ENCODE results near the gene DUSP22. TPM values are rescaled to one million over a fixed set of nuclear protein-coding genes. Genes with fewer than 3 reads are reported as not detected.

The DUSP22 gene
- total RNA-seq, 1 experiment from 2014 or later, result 19.2 TPM

- Histone ChIP-seq H3K4me3 (replicated peaks in 1 of 2; ENCODE audit: low read depth in 1 of 2, low read length in 2 of 2) (no peak overlapping the region), H3K9ac (ENCODE audit: low read length) (no peak overlapping the region), H3K9me2 (ENCODE audit: insufficient read depth) (no peaks in the 10 kb centered on the region), H3K36me3 (ENCODE audit: control insufficient read depth in 1 of 2, insufficient read depth in 2 of 2, low read length in 2 of 2) (no peaks in the 10 kb centered on the region), H3K27me3 (ENCODE audit: insufficient read depth, low read length) (peaks cover 12% of the 10 kb centered on the region; the same call in 1 of the 2 replicates), H3K79me2 (ENCODE audit: insufficient read depth, low read length) (no peaks in the 10 kb centered on the region), H2AFZ (ENCODE audit: low read depth, low read length, poor library complexity, severe bottlenecking) (no peak overlapping the region), H3K4me1 (ENCODE audit: control insufficient read depth in 1 of 2, insufficient read depth in 2 of 2, low read length in 2 of 2) (no peaks in the 10 kb centered on the region), H3K4me2 (ENCODE audit: low read length) (no peak overlapping the region), H3K27ac (ENCODE audit: low read depth, low read length) (no peak overlapping the region), H4K20me1 (ENCODE audit: insufficient read depth) (no peaks in the 10 kb centered on the region), H3K9me3 (ENCODE audit: control insufficient read depth in 1 of 2, insufficient read depth in 1 of 2, low read depth in 1 of 2, low read length in 2 of 2) (no peaks in the 10 kb centered on the region)
- ATAC-seq (no peak), DNase-seq (ENCODE audit: low read depth, low spot score) (no peak)
- no peak for TF ChIP-seq SP1 (IDR thresholded peaks at IDR 0.05; ENCODE audit: low read depth)
- TF ChIP-seq POLR2AphosphoS5 (IDR thresholded peaks at IDR 0.05; ENCODE audit: low read depth, low read length), result no peak
- TF ChIP-seq CEBPB (IDR thresholded peaks at IDR 0.05; ENCODE audit: low read depth), result no peak
- TF ChIP-seq JUND (IDR thresholded peaks at IDR 0.05), result no peak
- TF ChIP-seq, protein P1, sequence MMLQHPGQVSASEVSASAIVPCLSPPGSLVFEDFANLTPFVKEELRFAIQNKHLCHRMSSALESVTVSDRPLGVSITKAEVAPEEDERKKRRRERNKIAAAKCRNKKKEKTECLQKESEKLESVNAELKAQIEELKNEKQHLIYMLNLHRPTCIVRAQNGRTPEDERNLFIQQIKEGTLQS (IDR thresholded peaks at IDR 0.05), result no peak
- no peak for TF ChIP-seq FOSL1 (IDR thresholded peaks at IDR 0.05; ENCODE audit: low read depth)
- no peak for TF ChIP-seq EGR1 (IDR thresholded peaks at IDR 0.05; ENCODE audit: low read depth)
- no peak for TF ChIP-seq SIN3A (IDR thresholded peaks at IDR 0.05; ENCODE audit: low read depth)
- no peak for TF ChIP-seq ZFX (IDR thresholded peaks at IDR 0.05)
- TF ChIP-seq, protein P2, sequence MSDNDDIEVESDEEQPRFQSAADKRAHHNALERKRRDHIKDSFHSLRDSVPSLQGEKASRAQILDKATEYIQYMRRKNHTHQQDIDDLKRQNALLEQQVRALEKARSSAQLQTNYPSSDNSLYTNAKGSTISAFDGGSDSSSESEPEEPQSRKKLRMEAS (IDR thresholded peaks at IDR 0.05), result no peak
- RAD21 ChIA-PET (ENCODE audit: low non-redundant PET in 1 of 2, low total read pairs in 2 of 2, uncharacterized antibody in 2 of 2, unreplicated experiment in 2 of 2), result no interaction called here
- intact Hi-C loops (cut with micrococcal nuclease), result no loop called here
- CTCF ChIA-PET, result no interaction called here
- POLR2A ChIA-PET, result no interaction called here
- BruUV-seq (replicated peaks), result no TSS peak
Measured at GRCh38 chr6:396126-396520, 103.8 kb downstream of the DUSP22 start.

- Histone ChIP-seq H3K4me1 (ENCODE audit: control insufficient read depth in 1 of 2, insufficient read depth in 2 of 2, low read length in 2 of 2) (no peaks in the 10 kb centered on the region), H3K9ac (ENCODE audit: low read length) (no peak overlapping the region), H3K9me3 (ENCODE audit: control insufficient read depth in 1 of 2, insufficient read depth in 1 of 2, low read depth in 1 of 2, low read length in 2 of 2) (no peaks in the 10 kb centered on the region), H3K27me3 (ENCODE audit: insufficient read depth, low read length) (peaks cover 12% of the 10 kb centered on the region; the same call in 1 of the 2 replicates), H3K79me2 (ENCODE audit: insufficient read depth, low read length) (no peaks in the 10 kb centered on the region), H3K9me2 (ENCODE audit: insufficient read depth) (no peaks in the 10 kb centered on the region), H3K4me3 (replicated peaks in 1 of 2; ENCODE audit: low read depth in 1 of 2, low read length in 2 of 2) (no peak overlapping the region), H3K4me2 (ENCODE audit: low read length) (no peak overlapping the region), H2AFZ (ENCODE audit: low read depth, low read length, poor library complexity, severe bottlenecking) (no peak overlapping the region), H3K36me3 (ENCODE audit: control insufficient read depth in 1 of 2, insufficient read depth in 2 of 2, low read length in 2 of 2) (no peaks in the 10 kb centered on the region), H3K27ac (ENCODE audit: low read depth, low read length) (no peak overlapping the region), H4K20me1 (ENCODE audit: insufficient read depth) (no peaks in the 10 kb centered on the region)
- intact Hi-C loops (cut with micrococcal nuclease), result no loop called here
- ChIA-PET CTCF (no interaction called here), POLR2A (no interaction called here), RAD21 (ENCODE audit: low non-redundant PET in 1 of 2, low total read pairs in 2 of 2, uncharacterized antibody in 2 of 2, unreplicated experiment in 2 of 2) (no interaction called here)
- DNase-seq (ENCODE audit: low read depth, low spot score), result no peak
- ATAC-seq, result no peak
- BruUV-seq (replicated peaks), result no TSS peak
- no peak for TF ChIP-seq JUND (IDR thresholded peaks at IDR 0.05)
- TF ChIP-seq EZH2 (IDR thresholded peaks at IDR 0.05), result no peak
- TF ChIP-seq, protein P3, sequence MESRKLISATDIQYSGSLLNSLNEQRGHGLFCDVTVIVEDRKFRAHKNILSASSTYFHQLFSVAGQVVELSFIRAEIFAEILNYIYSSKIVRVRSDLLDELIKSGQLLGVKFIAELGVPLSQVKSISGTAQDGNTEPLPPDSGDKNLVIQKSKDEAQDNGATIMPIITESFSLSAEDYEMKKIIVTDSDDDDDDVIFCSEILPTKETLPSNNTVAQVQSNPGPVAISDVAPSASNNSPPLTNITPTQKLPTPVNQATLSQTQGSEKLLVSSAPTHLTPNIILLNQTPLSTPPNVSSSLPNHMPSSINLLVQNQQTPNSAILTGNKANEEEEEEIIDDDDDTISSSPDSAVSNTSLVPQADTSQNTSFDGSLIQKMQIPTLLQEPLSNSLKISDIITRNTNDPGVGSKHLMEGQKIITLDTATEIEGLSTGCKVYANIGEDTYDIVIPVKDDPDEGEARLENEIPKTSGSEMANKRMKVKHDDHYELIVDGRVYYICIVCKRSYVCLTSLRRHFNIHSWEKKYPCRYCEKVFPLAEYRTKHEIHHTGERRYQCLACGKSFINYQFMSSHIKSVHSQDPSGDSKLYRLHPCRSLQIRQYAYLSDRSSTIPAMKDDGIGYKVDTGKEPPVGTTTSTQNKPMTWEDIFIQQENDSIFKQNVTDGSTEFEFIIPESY (IDR thresholded peaks at IDR 0.05; ENCODE audit: extremely low read depth, insufficient replicate concordance, low read length), result no peak
Measured at GRCh38 chr6:397056-397455, 104.8 kb downstream of the DUSP22 start.
